ENCODE results near the gene TRMT1. TPM values are rescaled to one million over a fixed set of nuclear protein-coding genes. Genes with fewer than 3 reads are reported as not detected.
A peak's percentile ranks its signal among the peaks of the same experiment; 100 is the strongest.

The TRMT1 gene
- total RNA-seq, 6 experiments from 2014 or later, result 36.3 to 49.9 (median 39.6) TPM

GRCh38 chr19:13060233-13060963 is 56.1 kb downstream of the TRMT1 start:
- H3K27ac Mint-ChIP-seq, result peak overlapping the region; percentile 83
- DNase-seq, result peak; percentile 33
- no peaks in the 10 kb centered on the region for H3K36me3 Mint-ChIP-seq (ENCODE audit: low read depth)
- peaks cover 2% of the 10 kb centered on the region; the same call in 1 of the 2 replicates for H3K27me3 Mint-ChIP-seq (ENCODE audit: insufficient read depth)
- no peaks in the 10 kb centered on the region for H3K9me3 Mint-ChIP-seq
- H3K4me1 Mint-ChIP-seq (ENCODE audit: low read depth), result peaks cover 71% of the 10 kb centered on the region
- H3K4me3 Mint-ChIP-seq, result peak overlapping the region; percentile 74
- no peak for TF ChIP-seq CTCF (IDR thresholded peaks at IDR 0.05)

- H3K4me3 Mint-ChIP-seq, result no peak overlapping the region
- peak overlapping the region; percentile 53; the same call in 1 of the 2 replicates for H3K27ac Mint-ChIP-seq
- no peak for DNase-seq
- H3K36me3 Mint-ChIP-seq (ENCODE audit: low read depth), result no peaks in the 10 kb centered on the region
- H3K27me3 Mint-ChIP-seq (ENCODE audit: insufficient read depth), result peaks cover 2% of the 10 kb centered on the region; the same call in 1 of the 2 replicates
- no peaks in the 10 kb centered on the region for H3K9me3 Mint-ChIP-seq
- peaks cover 82% of the 10 kb centered on the region for H3K4me1 Mint-ChIP-seq (ENCODE audit: low read depth)
- no peak; the same call in 1 of the 2 replicates for TF ChIP-seq CTCF (IDR thresholded peaks at IDR 0.05)
Observed at GRCh38 chr19:13058951-13059660, 57.4 kb downstream of the TRMT1 start.

- no peak for TF ChIP-seq CTCF (IDR thresholded peaks at IDR 0.05)
- no peaks in the 10 kb centered on the region for H3K36me3 Mint-ChIP-seq (ENCODE audit: low read depth)
- no peaks in the 10 kb centered on the region for H3K9me3 Mint-ChIP-seq
- peaks cover 84% of the 10 kb centered on the region for H3K4me1 Mint-ChIP-seq (ENCODE audit: low read depth)
- DNase-seq, result no peak
- H3K27ac Mint-ChIP-seq, result no peak overlapping the region; the same call in 1 of the 2 replicates
- peaks cover 2% of the 10 kb centered on the region for H3K27me3 Mint-ChIP-seq (ENCODE audit: insufficient read depth)
- H3K4me3 Mint-ChIP-seq, result no peak overlapping the region
Observed at GRCh38 chr19:13057744-13058143, 58.8 kb downstream of the TRMT1 start.

DNA sequence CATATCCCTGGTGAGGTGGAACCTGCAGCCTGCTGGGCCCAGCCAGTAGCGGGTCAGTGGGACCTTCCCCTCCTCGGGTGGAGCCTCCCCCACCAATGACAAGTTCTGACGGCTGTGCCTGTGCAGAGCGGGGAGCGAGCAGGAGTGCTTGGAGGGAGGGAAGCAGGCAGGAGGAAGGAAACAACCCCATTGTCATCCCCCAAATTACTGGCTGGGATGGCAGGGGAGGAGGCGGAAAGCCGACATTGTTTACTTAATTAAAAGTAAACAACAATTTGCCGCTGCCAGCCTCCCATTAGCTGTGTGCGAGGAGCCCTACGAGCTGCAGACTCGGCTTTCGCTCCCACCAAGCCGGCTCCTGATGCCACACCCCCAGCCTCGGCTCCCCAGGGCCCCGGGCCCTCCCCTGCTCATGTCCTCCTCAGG is 59.4 kb downstream of the TRMT1 start:
- TF ChIP-seq CTCF (IDR thresholded peaks at IDR 0.05), result no peak
- H3K4me3 Mint-ChIP-seq, result no peak overlapping the region
- H3K9me3 Mint-ChIP-seq, result no peaks in the 10 kb centered on the region
- H3K36me3 Mint-ChIP-seq (ENCODE audit: low read depth), result no peaks in the 10 kb centered on the region
- H3K4me1 Mint-ChIP-seq (ENCODE audit: low read depth), result peaks cover 90% of the 10 kb centered on the region
- peak overlapping the region; percentile 98 for H3K27ac Mint-ChIP-seq
- H3K27me3 Mint-ChIP-seq (ENCODE audit: insufficient read depth), result peaks cover 2% of the 10 kb centered on the region
- no peak for DNase-seq

- H3K9me3 Mint-ChIP-seq, result no peaks in the 10 kb centered on the region
- H3K4me1 Mint-ChIP-seq (ENCODE audit: low read depth), result peaks cover 95% of the 10 kb centered on the region
- no peaks in the 10 kb centered on the region for H3K36me3 Mint-ChIP-seq (ENCODE audit: low read depth)
- no peak for TF ChIP-seq CTCF (IDR thresholded peaks at IDR 0.05)
- H3K27me3 Mint-ChIP-seq (ENCODE audit: insufficient read depth), result peaks cover 2% of the 10 kb centered on the region
- DNase-seq, result peak; percentile 67
- peak overlapping the region; percentile 83 for H3K4me3 Mint-ChIP-seq
- H3K27ac Mint-ChIP-seq, result peak overlapping the region; percentile 98
Observed at GRCh38 chr19:13056052-13056660, 60.4 kb downstream of the TRMT1 start.

Measured in HFFc6 (cell line).